CD4-positive, alpha-beta T cell (primary cell): ENCODE data around the gene ZNF283. TPM values are rescaled to one million over a fixed set of nuclear protein-coding genes. Genes with fewer than 3 reads are reported as not detected.
A peak's percentile ranks its signal among the peaks of the same experiment; 100 is the strongest.
"Not testable (repeated sequence)": the region's sequence is repeated elsewhere in the genome, so short reads cannot be mapped to it uniquely, and the experiment has no call there.

Experiments
- ATAC-seq: fragments of 200-7000 bp; cut with Tn5 transposase; one replicate; pipeline ENCODE4 v1.10.0; 2022; ENCODE audit warnings: mild to moderate bottlenecking; ENCODE audit not compliant: poor library complexity
- CTCF ChIA-PET: fragments of 350-600 bp; sonication (Branson Sonifier 250); formaldehyde crosslinking; loops from one replicate; lab custom pipeline; 2021; ENCODE audit warnings: antibody characterized with exemption, inconsistent platforms; lab: Charles Lee
- POLR2A ChIA-PET: fragments of 350-600 bp; sonication (Branson Sonifier 250); formaldehyde crosslinking; loops from one replicate; lab custom pipeline; 2021; ENCODE audit warnings: antibody characterized with exemption, inconsistent platforms; lab: Charles Lee
- DNase-seq, 14 experiments: peaks; one replicate each; pipeline ENCODE4 v3.0.0-alpha.2; 2013 to 2020; ENCODE audit warnings: mixed read lengths in 2 of 14
- H3K27ac ChIP-seq, 2 donors: one replicate each; pipeline versions ENCODE4 v1.5.1 to v1.7.0; 2013; ENCODE audit warnings: low read length in 2 of 2, low read depth in 1 of 2, mild to moderate bottlenecking in 1 of 2
- H3K27me3 ChIP-seq, 2 experiments: 1 replicate in 1 of 2; 2 replicates in 1 of 2; pipeline versions ENCODE4 v1.6.1 to v1.7.0; 2013; ENCODE audit warnings: low read length in 2 of 2, control low read depth in 1 of 2, mild to moderate bottlenecking in 1 of 2, moderate library complexity in 1 of 2; ENCODE audit not compliant: insufficient read depth in 2 of 2, control insufficient read depth in 1 of 2
- H3K36me3 ChIP-seq: one replicate; pipeline ENCODE4 v1.6.1; 2013; ENCODE audit warnings: low read length, control low read depth; ENCODE audit not compliant: insufficient read depth
- H3K4me1 ChIP-seq: one replicate; pipeline ENCODE4 v1.6.1; 2013; ENCODE audit warnings: low read length, control low read depth; ENCODE audit not compliant: insufficient read depth
- H3K4me3 ChIP-seq: one replicate; pipeline ENCODE4 v1.5.1; 2013; ENCODE audit warnings: mild to moderate bottlenecking, low read length, moderate library complexity
- H3K9me3 ChIP-seq, 2 experiments: 1 replicate in 1 of 2; 2 replicates in 1 of 2; pipeline versions ENCODE4 v1.6.1 to v1.7.0; 2013; ENCODE audit warnings: low read length in 2 of 2, mild to moderate bottlenecking in 2 of 2, control low read depth in 1 of 2, moderate library complexity in 1 of 2; ENCODE audit not compliant: control insufficient read depth in 1 of 2, insufficient read depth in 1 of 2
- H3K27ac Mint-ChIP-seq: one replicate; pipeline ENCODE4 v1.8.0; 2020; ENCODE audit warnings: mixed read lengths
- H3K27me3 Mint-ChIP-seq: one replicate; pipeline ENCODE4 v1.8.0; 2021; ENCODE audit warnings: mixed read lengths
- H3K36me3 Mint-ChIP-seq: one replicate; pipeline ENCODE4 v1.8.0; 2021; ENCODE audit warnings: low read depth, mixed read lengths
- H3K4me1 Mint-ChIP-seq: one replicate; pipeline ENCODE4 v1.8.0; 2021; ENCODE audit warnings: low read depth, mixed read lengths
- H3K4me3 Mint-ChIP-seq: one replicate; pipeline ENCODE4 v1.8.0; 2020; ENCODE audit warnings: mild to moderate bottlenecking, mixed read lengths
- H3K9me3 Mint-ChIP-seq: one replicate; pipeline ENCODE4 v1.8.0; 2020; ENCODE audit warnings: mixed read lengths
- CTCF ChIP-seq: fragments of 200-600 bp; IDR thresholded peaks from one replicate; pipeline ENCODE4 v1.8.0; 2022; ENCODE audit warnings: antibody characterized with exemption, mild to moderate bottlenecking
- intact Hi-C, 2 experiments: fragments of 100-400 bp; cut with DNase I in 1 of 2; cut with micrococcal nuclease in 1 of 2; formaldehyde crosslinking; loops; one replicate each; pipeline versions ENCODE4 v1.15.1 to v1.9.0; 2023 to 2025; cut with DNase I, micrococcal nuclease
- total RNA-seq, 174 experiments: library from RNA in 2 of 174; stranded (reverse) in 2 of 174; gene quantifications; one replicate each; pipeline ENCODE4 v1.2.3 and lab custom pipeline; 2021 to 2026

The ZNF283 gene
- total RNA-seq, 2 experiments from 2014 or later, result 2.3 to 3.7 TPM

GRCh38 chr19:43799502-43800142 is 27.5 kb upstream of the ZNF283 start:
- peaks cover 0 to 6% of the 10 kb centered on the region in 2 experiments for H3K9me3 ChIP-seq
- no peak overlapping the region for H3K27ac Mint-ChIP-seq
- no peak for ATAC-seq
- peak overlapping the region; percentile 63 for H3K4me3 Mint-ChIP-seq
- H3K36me3 Mint-ChIP-seq, result no peaks in the 10 kb centered on the region
- peaks cover 13% of the 10 kb centered on the region for H3K4me1 ChIP-seq
- ChIA-PET CTCF (interaction anchor here (0.7 to 1.3 kb wide), 2 partner anchors 10 to 55 kb away, joined by 3 to 4 read pairs; no protein-coding TSS in a partner anchor), POLR2A (interaction anchor here (1.1 kb wide), 1 partner anchor 204 kb away, joined by 3 read pairs; the partner anchor contains the start of genes IRGQ and ZNF576)
- no peaks in the 10 kb centered on the region for H3K9me3 Mint-ChIP-seq
- no peaks in the 10 kb centered on the region for H3K27me3 ChIP-seq
- DNase-seq, result no peak
- H3K4me1 Mint-ChIP-seq, result peaks cover 6% of the 10 kb centered on the region
- H3K27me3 Mint-ChIP-seq, result peaks cover 41% of the 10 kb centered on the region
- no peak for TF ChIP-seq CTCF
- no peak overlapping the region for H3K27ac ChIP-seq
- H3K4me3 ChIP-seq, result no peak overlapping the region
- intact Hi-C loops, result loop anchor here in 1 of 2 experiments (10.0 kb wide), 1 partner anchor 365 kb away; no protein-coding TSS in a partner anchor
- no peaks in the 10 kb centered on the region for H3K36me3 ChIP-seq

- peaks cover 6% of the 10 kb centered on the region for H3K4me1 Mint-ChIP-seq
- CTCF ChIA-PET, result interaction anchor here (0.5 kb wide), 1 partner anchor 77 kb away, joined by 3 read pairs; no protein-coding TSS in a partner anchor
- H3K36me3 ChIP-seq, result no peaks in the 10 kb centered on the region
- H3K36me3 Mint-ChIP-seq, result no peaks in the 10 kb centered on the region
- H3K4me3 Mint-ChIP-seq, result no peak within 1 kb of the TSS
- POLR2A ChIA-PET, result no interaction called here
- no peak within 1 kb of the TSS for H3K27ac ChIP-seq
- no peak within 1 kb of the TSS for H3K4me3 ChIP-seq
- DNase-seq (no peak), ATAC-seq (no peak)
- no peaks in the 10 kb centered on the region for H3K27me3 ChIP-seq
- no peak for TF ChIP-seq CTCF
- H3K9me3 Mint-ChIP-seq, result no peaks in the 10 kb centered on the region
- peak within 1 kb of the TSS; percentile 2 for H3K27ac Mint-ChIP-seq
- peaks cover 0 to 6% of the 10 kb centered on the region in 2 experiments for H3K9me3 ChIP-seq
- H3K4me1 ChIP-seq, result peaks cover 13% of the 10 kb centered on the region
- intact Hi-C loops, result loop anchor here in 1 of 2 experiments (10.0 kb wide), 1 partner anchor 368 kb away; no protein-coding TSS in a partner anchor
- H3K27me3 Mint-ChIP-seq, result peaks cover 26% of the 10 kb centered on the region
These were observed 24.7 kb upstream of the ZNF283 start, which contains the start of gene LYPD5 for GRCh38 chr19:43802216-43802951. Gene LYPD5, minus strand, starts transcription at chr19:43802447. Its CDS starts 67 bp downstream, at chr19:43802380.

- TF ChIP-seq CTCF, result no peak
- H3K36me3 Mint-ChIP-seq, result no peaks in the 10 kb centered on the region
- intact Hi-C loops, result loop anchor here in 1 of 2 experiments (10.0 kb wide), 1 partner anchor 370 kb away; no protein-coding TSS in a partner anchor
- no peaks in the 10 kb centered on the region for H3K4me1 ChIP-seq
- H3K27me3 ChIP-seq, result no peaks in the 10 kb centered on the region
- H3K4me3 Mint-ChIP-seq, result no peak overlapping the region
- no peak overlapping the region for H3K27ac Mint-ChIP-seq
- POLR2A ChIA-PET, result no interaction called here
- peaks cover 27% of the 10 kb centered on the region for H3K27me3 Mint-ChIP-seq
- H3K9me3 ChIP-seq, result no peaks in the 10 kb centered on the region
- no peak overlapping the region for H3K4me3 ChIP-seq
- ATAC-seq (no peak), DNase-seq (no peak)
- H3K9me3 Mint-ChIP-seq, result no peaks in the 10 kb centered on the region
- no peak overlapping the region for H3K27ac ChIP-seq
- CTCF ChIA-PET, result no interaction called here
- H3K36me3 ChIP-seq, result no peaks in the 10 kb centered on the region
- H3K4me1 Mint-ChIP-seq, result no peaks in the 10 kb centered on the region
These were observed 22.7 kb upstream of the ZNF283 start for GRCh38 chr19:43804432-43804831.

- H3K4me1 Mint-ChIP-seq, H3K4me1 ChIP-seq, H3K36me3 Mint-ChIP-seq, H3K4me3 ChIP-seq, H3K36me3 ChIP-seq, H3K27ac Mint-ChIP-seq, CTCF ChIA-PET, H3K9me3 Mint-ChIP-seq, H3K9me3 ChIP-seq, H3K27ac ChIP-seq, POLR2A ChIA-PET, DNase-seq, H3K27me3 ChIP-seq, ATAC-seq, H3K4me3 Mint-ChIP-seq: not testable (repeated sequence)
- intact Hi-C loops, result loop anchor here in 1 of 2 experiments (10.0 kb wide), 1 partner anchor 372 kb away; no protein-coding TSS in a partner anchor
- peaks cover 26% of the 10 kb centered on the region for H3K27me3 Mint-ChIP-seq
These were observed 20.7 kb upstream of the ZNF283 start for GRCh38 chr19:43806401-43806800.
